ENCODE results near the gene TP53RK.

TP53RK gene

GRCh38 chr20:46640044-46640443 lies 49.2 kb downstream of the TP53RK start:
- H3K4me1 Mint-ChIP-seq: no peaks in the 10 kb centered on the region
- peaks cover 3% of the 10 kb centered on the region for H3K27me3 Mint-ChIP-seq (ENCODE audit: low read depth, poor library complexity)
- no peak for DNase-seq
- no peak for TF ChIP-seq CTCF (IDR thresholded peaks at IDR 0.05)
- H3K4me3 Mint-ChIP-seq: no peak overlapping the region
- no peaks in the 10 kb centered on the region for H3K36me3 Mint-ChIP-seq (ENCODE audit: low read depth)
- H3K27ac Mint-ChIP-seq: no peak overlapping the region
- H3K9me3 Mint-ChIP-seq: no peaks in the 10 kb centered on the region

DNA sequence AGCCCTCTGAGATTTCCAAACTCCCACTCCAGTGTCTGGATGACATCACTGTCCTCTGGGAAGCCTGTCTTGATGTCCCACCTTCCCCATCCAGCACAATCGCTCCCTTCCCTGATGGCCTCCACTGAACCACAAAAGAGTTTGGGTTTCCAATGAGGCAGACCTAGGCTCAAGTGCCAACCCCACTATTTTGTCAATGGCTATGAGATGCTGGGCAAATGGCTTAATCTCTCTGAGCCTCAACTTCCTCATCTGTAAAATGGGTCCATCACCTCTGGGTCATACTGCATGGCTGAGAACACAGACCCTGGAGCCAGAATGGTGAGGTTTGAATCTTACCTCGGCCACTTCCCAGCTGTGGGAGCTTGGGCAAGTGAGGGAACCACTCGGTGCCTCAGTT lies 49.7 kb downstream of the TP53RK start:
- TF ChIP-seq CTCF (IDR thresholded peaks at IDR 0.05): no peak
- Mint-ChIP-seq H3K36me3 (ENCODE audit: low read depth) (no peaks in the 10 kb centered on the region), H3K9me3 (no peaks in the 10 kb centered on the region), H3K27me3 (ENCODE audit: low read depth, poor library complexity) (peaks cover 3% of the 10 kb centered on the region), H3K27ac (no peak overlapping the region), H3K4me3 (no peak overlapping the region), H3K4me1 (no peaks in the 10 kb centered on the region)
- DNase-seq: no peak

DNA sequence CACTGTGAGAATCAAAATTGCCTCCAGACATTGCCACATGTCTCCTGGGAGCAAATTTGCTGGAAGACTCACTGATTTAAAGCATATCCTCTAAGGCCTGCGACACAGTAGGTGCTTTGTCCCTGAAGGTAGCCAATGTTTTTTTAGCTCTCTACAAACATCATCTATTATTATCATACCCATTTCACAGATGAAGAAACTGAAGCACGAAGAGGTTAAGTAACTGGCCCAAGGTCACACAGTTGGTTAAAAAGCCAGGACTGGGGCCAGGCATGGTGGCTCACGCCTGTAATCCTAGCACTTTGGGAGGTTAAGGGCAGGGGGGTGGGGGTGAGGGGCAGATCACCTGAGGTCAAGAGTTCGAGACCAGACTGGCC lies 50.4 kb downstream of the TP53RK start:
- DNase-seq: no peak
- Mint-ChIP-seq H3K4me1 (no peaks in the 10 kb centered on the region), H3K36me3 (ENCODE audit: low read depth) (no peaks in the 10 kb centered on the region), H3K4me3 (no peak overlapping the region), H3K27ac (no peak overlapping the region), H3K9me3 (no peaks in the 10 kb centered on the region), H3K27me3 (ENCODE audit: low read depth, poor library complexity) (peaks cover 7% of the 10 kb centered on the region)
- no peak for TF ChIP-seq CTCF (IDR thresholded peaks at IDR 0.05)

- no peak for TF ChIP-seq CTCF (IDR thresholded peaks at IDR 0.05)
Measured at GRCh38 chr20:46638134-46638897, 50.9 kb downstream of the TP53RK start.

GRCh38 chr20:46637427-46638133 lies 51.7 kb downstream of the TP53RK start:
- Mint-ChIP-seq H3K27ac (peak overlapping the region; percentile 88), H3K4me3 (no peak overlapping the region), H3K36me3 (ENCODE audit: low read depth) (no peaks in the 10 kb centered on the region), H3K27me3 (ENCODE audit: low read depth, poor library complexity) (peaks cover 7% of the 10 kb centered on the region), H3K9me3 (no peaks in the 10 kb centered on the region), H3K4me1 (no peaks in the 10 kb centered on the region)
- no peak for TF ChIP-seq CTCF (IDR thresholded peaks at IDR 0.05)
- DNase-seq: no peak

More at GRCh38 chr20:46638134-46638897, 50.9 kb downstream of the TP53RK start:
- no peaks in the 10 kb centered on the region for H3K4me1 Mint-ChIP-seq
- H3K9me3 Mint-ChIP-seq: no peaks in the 10 kb centered on the region
- peaks cover 7% of the 10 kb centered on the region for H3K27me3 Mint-ChIP-seq (ENCODE audit: low read depth, poor library complexity)
- H3K36me3 Mint-ChIP-seq (ENCODE audit: low read depth): no peaks in the 10 kb centered on the region
- no peak overlapping the region for H3K27ac Mint-ChIP-seq
- DNase-seq: no peak
- no peak overlapping the region for H3K4me3 Mint-ChIP-seq
